HEK293 (cell line): ENCODE results near the gene KPNA4.

ENCODE experiments used
- CTCF ChIA-PET: fragments of 350-600 bp; formaldehyde crosslinking; extraction: SDS; loops from one replicate; lab custom pipeline; 2021; ENCODE audit warnings: antibody characterized with exemption; lab: Yijun Ruan, JAX
- POLR2A ChIA-PET: fragments of 300-600 bp; formaldehyde crosslinking; extraction: SDS; loops from one replicate; lab custom pipeline; 2020; ENCODE audit warnings: antibody characterized with exemption, inconsistent platforms; lab: Yijun Ruan, JAX
- H3K27ac ChIP-seq: fragments of 200-500 bp; sonication (Bioruptor generic); 2 replicates; pipeline ENCODE4 v1.5.1; 2014; ENCODE audit warnings: low read depth, low read length, control low read depth, inconsistent platforms; ENCODE audit errors: extremely low read depth
- H3K36me3 ChIP-seq, 2 experiments: fragments of 200-500 bp in 1 of 2; sonication (Bioruptor generic) in 1 of 2; 1 replicate in 1 of 2; 2 replicates in 1 of 2; pipeline ENCODE4 v1.5.1; 2014 to 2017; ENCODE audit warnings: inconsistent platforms in 2 of 2, low read length in 2 of 2; ENCODE audit not compliant: control insufficient read depth in 2 of 2, insufficient read depth in 1 of 2
- H3K4me1 ChIP-seq: fragments of 200-500 bp; sonication (Bioruptor generic); 2 replicates; pipeline ENCODE4 v1.5.1; 2014; ENCODE audit warnings: mild to moderate bottlenecking, low read length, inconsistent platforms; ENCODE audit not compliant: control insufficient read depth, insufficient read depth
- H3K4me3 ChIP-seq: 2 replicates; pipeline ENCODE4 v1.5.1; 2011; ENCODE audit warnings: low read depth, mild to moderate bottlenecking, control low read depth, low read length, moderate library complexity
- H3K9me3 ChIP-seq: fragments of 200-500 bp; sonication (Bioruptor generic); 2 replicates; pipeline ENCODE4 v1.5.1; 2014; ENCODE audit warnings: low read depth, low read length, inconsistent platforms; ENCODE audit not compliant: control insufficient read depth, insufficient read depth
- KLF7 ChIP-seq: fragments of 450-650 bp; formaldehyde crosslinking; IDR thresholded peaks from 2 replicates; pipeline ENCODE4 v1.5.1; 2016; ENCODE audit warnings: missing biosample characterization, missing genetic modification characterization, borderline replicate concordance
- KLF8 ChIP-seq: fragments of 450-650 bp; formaldehyde crosslinking; IDR thresholded peaks from 2 replicates; pipeline ENCODE4 v1.5.1; 2016; ENCODE audit warnings: missing biosample characterization, missing genetic modification characterization
- PRDM10 ChIP-seq: fragments of 450-650 bp; formaldehyde crosslinking; IDR thresholded peaks from 2 replicates; pipeline ENCODE4 v1.5.1; 2016; ENCODE audit warnings: missing biosample characterization, missing genetic modification characterization
- SETDB1 ChIP-seq: IDR thresholded peaks from one replicate; pipeline ENCODE4 v1.6.1; 2017; ENCODE audit warnings: mild to moderate bottlenecking, low read length, moderate library complexity, mixed read lengths; ENCODE audit not compliant: insufficient read length
- ZNF292 ChIP-seq: fragments of 450-650 bp; formaldehyde crosslinking; IDR thresholded peaks from 2 replicates; pipeline ENCODE4 v1.5.1; 2016; ENCODE audit warnings: low read depth, missing biosample characterization, missing genetic modification characterization, borderline replicate concordance
- ZNF423 ChIP-seq: fragments of 450-650 bp; formaldehyde crosslinking; IDR thresholded peaks from 2 replicates; pipeline ENCODE4 v1.5.1; 2016; ENCODE audit warnings: missing biosample characterization, missing genetic modification characterization
- ZNF488 ChIP-seq: fragments of 450-650 bp; formaldehyde crosslinking; IDR thresholded peaks from 2 replicates; pipeline ENCODE4 v1.5.1; 2016; ENCODE audit warnings: missing biosample characterization, missing genetic modification characterization
- ZNF549 ChIP-seq: fragments of 450-650 bp; IDR thresholded peaks from 2 replicates; pipeline ENCODE4 v1.5.1; 2018; ENCODE audit warnings: missing biosample characterization, missing genetic modification characterization, mild to moderate bottlenecking, inconsistent platforms, moderate library complexity
- ZNF555 ChIP-seq: fragments of 450-650 bp; formaldehyde crosslinking; conservative IDR thresholded peaks from 2 replicates; pipeline ENCODE4 v1.5.1; 2017; ENCODE audit warnings: missing biosample characterization, mild to moderate bottlenecking, missing genetic modification characterization, inconsistent platforms
- ZNF660 ChIP-seq: fragments of 450-650 bp; IDR thresholded peaks from 2 replicates; pipeline ENCODE4 v1.5.1; 2018; ENCODE audit warnings: missing biosample characterization, mild to moderate bottlenecking, missing genetic modification characterization
- ZNF670 ChIP-seq: fragments of 450-650 bp; formaldehyde crosslinking; IDR thresholded peaks from 2 replicates; pipeline ENCODE4 v1.5.1; 2016; ENCODE audit warnings: missing biosample characterization, missing genetic modification characterization, low read depth
- ZSCAN16 ChIP-seq: fragments of 450-650 bp; formaldehyde crosslinking; IDR thresholded peaks from 2 replicates; pipeline ENCODE4 v1.5.1; 2016; ENCODE audit warnings: missing biosample characterization, missing genetic modification characterization
- TF ChIP-seq, protein P1 (sequence below): fragments of 450-650 bp; formaldehyde crosslinking; IDR thresholded peaks from 2 replicates; pipeline ENCODE4 v1.5.1; 2017; ENCODE audit warnings: missing biosample characterization, missing genetic modification characterization
- TF ChIP-seq, protein P2 (sequence below): fragments of 450-650 bp; formaldehyde crosslinking; IDR thresholded peaks from 2 replicates; pipeline ENCODE4 v1.5.1; 2016; ENCODE audit warnings: missing biosample characterization, missing genetic modification characterization
- TF ChIP-seq, protein P3 (sequence below): fragments of 450-650 bp; formaldehyde crosslinking; IDR thresholded peaks from 2 replicates; pipeline ENCODE4 v1.5.1; 2016; ENCODE audit warnings: missing biosample characterization, missing genetic modification characterization

Gene KPNA4

DNA sequence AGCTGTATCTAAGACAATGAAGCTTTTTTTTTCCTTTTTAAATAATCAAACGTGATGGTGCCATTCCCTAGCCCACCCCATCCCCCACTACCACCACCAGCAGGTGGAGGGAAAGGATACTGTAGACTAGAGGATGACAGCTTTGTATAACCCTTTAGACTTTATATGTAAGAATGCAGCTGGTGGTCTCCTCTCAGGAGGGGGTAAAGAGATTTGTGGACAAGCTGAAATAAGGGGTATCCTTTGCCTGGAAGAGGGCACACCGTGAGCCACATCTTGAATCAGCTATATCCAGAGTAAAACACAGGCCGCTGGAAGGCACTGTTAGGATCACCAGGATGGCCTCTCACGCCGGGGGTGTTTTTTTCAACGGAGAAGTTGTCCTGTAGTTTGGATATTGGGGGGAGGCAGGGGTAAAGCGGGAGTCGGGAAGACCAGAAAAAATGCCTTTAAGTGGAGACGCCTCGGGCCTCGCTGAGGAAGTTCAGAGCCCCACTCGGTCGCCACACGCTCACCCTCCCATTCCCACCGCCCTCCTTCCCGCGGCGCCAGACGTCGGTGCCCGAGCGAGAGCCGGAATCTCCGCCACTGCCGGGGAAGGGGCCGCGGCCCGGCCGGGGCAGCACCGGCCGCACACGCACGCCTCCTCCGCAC lies 986 bp downstream of the KPNA4 start (continued):
- TF ChIP-seq, protein P1, sequence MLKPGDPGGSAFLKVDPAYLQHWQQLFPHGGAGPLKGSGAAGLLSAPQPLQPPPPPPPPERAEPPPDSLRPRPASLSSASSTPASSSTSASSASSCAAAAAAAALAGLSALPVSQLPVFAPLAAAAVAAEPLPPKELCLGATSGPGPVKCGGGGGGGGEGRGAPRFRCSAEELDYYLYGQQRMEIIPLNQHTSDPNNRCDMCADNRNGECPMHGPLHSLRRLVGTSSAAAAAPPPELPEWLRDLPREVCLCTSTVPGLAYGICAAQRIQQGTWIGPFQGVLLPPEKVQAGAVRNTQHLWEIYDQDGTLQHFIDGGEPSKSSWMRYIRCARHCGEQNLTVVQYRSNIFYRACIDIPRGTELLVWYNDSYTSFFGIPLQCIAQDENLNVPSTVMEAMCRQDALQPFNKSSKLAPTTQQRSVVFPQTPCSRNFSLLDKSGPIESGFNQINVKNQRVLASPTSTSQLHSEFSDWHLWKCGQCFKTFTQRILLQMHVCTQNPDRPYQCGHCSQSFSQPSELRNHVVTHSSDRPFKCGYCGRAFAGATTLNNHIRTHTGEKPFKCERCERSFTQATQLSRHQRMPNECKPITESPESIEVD (tag by site-specific recombination), result no peak
- TF ChIP-seq KLF8 (no peak), ZNF488 (no peak), KLF7 (no peak), ZNF555 (tag by site-specific recombination) (no peak), PRDM10 (tag by site-specific recombination) (peak; percentile 16; the same call in 1 of the 2 replicates), ZNF660 (tag by site-specific recombination) (no peak)
- TF ChIP-seq, protein P2, sequence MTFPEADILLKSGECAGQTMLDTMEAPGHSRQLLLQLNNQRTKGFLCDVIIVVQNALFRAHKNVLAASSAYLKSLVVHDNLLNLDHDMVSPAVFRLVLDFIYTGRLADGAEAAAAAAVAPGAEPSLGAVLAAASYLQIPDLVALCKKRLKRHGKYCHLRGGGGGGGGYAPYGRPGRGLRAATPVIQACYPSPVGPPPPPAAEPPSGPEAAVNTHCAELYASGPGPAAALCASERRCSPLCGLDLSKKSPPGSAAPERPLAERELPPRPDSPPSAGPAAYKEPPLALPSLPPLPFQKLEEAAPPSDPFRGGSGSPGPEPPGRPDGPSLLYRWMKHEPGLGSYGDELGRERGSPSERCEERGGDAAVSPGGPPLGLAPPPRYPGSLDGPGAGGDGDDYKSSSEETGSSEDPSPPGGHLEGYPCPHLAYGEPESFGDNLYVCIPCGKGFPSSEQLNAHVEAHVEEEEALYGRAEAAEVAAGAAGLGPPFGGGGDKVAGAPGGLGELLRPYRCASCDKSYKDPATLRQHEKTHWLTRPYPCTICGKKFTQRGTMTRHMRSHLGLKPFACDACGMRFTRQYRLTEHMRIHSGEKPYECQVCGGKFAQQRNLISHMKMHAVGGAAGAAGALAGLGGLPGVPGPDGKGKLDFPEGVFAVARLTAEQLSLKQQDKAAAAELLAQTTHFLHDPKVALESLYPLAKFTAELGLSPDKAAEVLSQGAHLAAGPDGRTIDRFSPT (tag by site-specific recombination), result no peak

DNA sequence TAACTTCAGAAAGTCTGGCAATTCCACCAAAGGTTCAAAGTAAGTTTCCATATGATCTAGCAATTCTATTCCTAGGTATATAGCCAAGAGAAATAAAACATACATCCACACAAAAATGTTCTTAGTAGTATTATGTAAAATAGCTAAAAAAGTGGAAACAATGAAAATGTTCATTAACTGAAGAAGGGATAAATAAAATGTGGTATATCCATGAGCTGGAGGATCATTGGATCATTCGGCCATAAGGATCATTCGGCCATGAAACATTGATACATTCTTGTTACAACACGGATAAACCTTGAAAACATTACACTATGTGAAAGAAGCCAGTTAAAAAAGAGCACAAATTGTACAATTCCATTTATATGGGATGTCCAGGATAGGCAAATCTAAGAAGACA lies 2.4 kb downstream of the KPNA4 start:
- Histone ChIP-seq H3K27ac (no peak overlapping the region), H3K4me1 (peaks cover 5% of the 10 kb centered on the region; the same call in 1 of the 2 replicates), H3K4me3 (peak overlapping the region; percentile 12; the same call in 1 of the 2 replicates), H3K9me3 (no peaks in the 10 kb centered on the region), H3K36me3 (peaks cover 0 to 9% of the 10 kb centered on the region in 2 experiments; a peak in 1 of 3 replicates)
- CTCF ChIA-PET, result interaction anchor here (0.6 to 0.7 kb wide), 2 partner anchors 254 to 1899 kb away, joined by 3 read pairs; no protein-coding TSS in a partner anchor
- no peak for TF ChIP-seq ZNF292 (tag by site-specific recombination)
- TF ChIP-seq SETDB1, result peak; percentile 31
- TF ChIP-seq ZNF423 (tag by site-specific recombination), result no peak
- POLR2A ChIA-PET, result interaction anchor here (0.6 to 2.5 kb wide), 3 partner anchors 12 to 114 kb away, joined by 3 to 13 read pairs (median 5); partner anchors contain the start of gene TRIM59

GRCh38 chr3:160557571-160557970 lies 7.8 kb downstream of the KPNA4 start:
- Histone ChIP-seq H3K36me3 (peaks cover 0 to 5% of the 10 kb centered on the region in 2 experiments; a peak in 1 of 3 replicates), H3K9me3 (no peaks in the 10 kb centered on the region), H3K27ac (no peak overlapping the region), H3K4me3 (no peak overlapping the region), H3K4me1 (peaks cover 5% of the 10 kb centered on the region; the same call in 1 of the 2 replicates)
- ChIA-PET CTCF (interaction anchor here (0.6 kb wide), 1 partner anchor 128 kb away, joined by 4 read pairs; no protein-coding TSS in a partner anchor), POLR2A (no interaction called here)
- TF ChIP-seq ZNF670 (tag by site-specific recombination) (no peak), ZNF549 (tag by site-specific recombination) (no peak), ZSCAN16 (tag by site-specific recombination) (no peak)
- TF ChIP-seq, protein P3, sequence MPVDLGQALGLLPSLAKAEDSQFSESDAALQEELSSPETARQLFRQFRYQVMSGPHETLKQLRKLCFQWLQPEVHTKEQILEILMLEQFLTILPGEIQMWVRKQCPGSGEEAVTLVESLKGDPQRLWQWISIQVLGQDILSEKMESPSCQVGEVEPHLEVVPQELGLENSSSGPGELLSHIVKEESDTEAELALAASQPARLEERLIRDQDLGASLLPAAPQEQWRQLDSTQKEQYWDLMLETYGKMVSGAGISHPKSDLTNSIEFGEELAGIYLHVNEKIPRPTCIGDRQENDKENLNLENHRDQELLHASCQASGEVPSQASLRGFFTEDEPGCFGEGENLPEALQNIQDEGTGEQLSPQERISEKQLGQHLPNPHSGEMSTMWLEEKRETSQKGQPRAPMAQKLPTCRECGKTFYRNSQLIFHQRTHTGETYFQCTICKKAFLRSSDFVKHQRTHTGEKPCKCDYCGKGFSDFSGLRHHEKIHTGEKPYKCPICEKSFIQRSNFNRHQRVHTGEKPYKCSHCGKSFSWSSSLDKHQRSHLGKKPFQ (tag by site-specific recombination), result no peak
